KMS-11 (cell line): ENCODE results near the gene SLC2A2.

Experiments
- H2AFZ ChIP-seq: fragments of 200-600 bp; sonication (generic); 2 replicates; pipeline ENCODE4 v1.6.1; 2016; ENCODE audit warnings: antibody characterized with exemption, mixed run types, low read depth
- H3K27ac ChIP-seq: fragments of 200-600 bp; sonication (generic); 2 replicates; pipeline ENCODE4 v1.6.1; 2016; ENCODE audit warnings: mild to moderate bottlenecking, mixed run types
- H3K27me3 ChIP-seq: fragments of 200-600 bp; sonication (generic); 2 replicates; pipeline ENCODE4 v1.6.1; 2017; ENCODE audit warnings: mild to moderate bottlenecking, low read depth, mixed run types, moderate library complexity; ENCODE audit not compliant: insufficient read depth
- H3K36me3 ChIP-seq: fragments of 200-600 bp; sonication (generic); 2 replicates; pipeline ENCODE4 v1.6.1; 2017; ENCODE audit warnings: mild to moderate bottlenecking, mixed run types; ENCODE audit not compliant: insufficient read depth
- H3K4me1 ChIP-seq: fragments of 200-600 bp; sonication (generic); 2 replicates; pipeline ENCODE4 v1.6.1; 2016; ENCODE audit warnings: mild to moderate bottlenecking, low read depth, mixed run types; ENCODE audit not compliant: poor library complexity, severe bottlenecking
- H3K4me2 ChIP-seq: fragments of 200-600 bp; sonication (generic); 2 replicates; pipeline ENCODE4 v1.7.0; 2016; ENCODE audit warnings: mild to moderate bottlenecking, mixed run types
- H3K4me3 ChIP-seq: fragments of 200-600 bp; sonication (generic); IDR thresholded peaks from 2 replicates; pipeline ENCODE4 v1.6.1; 2017; ENCODE audit warnings: low read depth, low read length, mixed read lengths; ENCODE audit not compliant: insufficient read depth
- H3K79me2 ChIP-seq: fragments of 200-600 bp; sonication (generic); 2 replicates; pipeline ENCODE4 v1.6.1; 2016; ENCODE audit warnings: low read depth, mixed run types; ENCODE audit not compliant: insufficient read depth
- H3K9ac ChIP-seq: fragments of 200-600 bp; sonication (generic); 2 replicates; pipeline ENCODE4 v1.6.1; 2016; ENCODE audit warnings: mild to moderate bottlenecking, mixed run types
- H4K20me1 ChIP-seq: fragments of 200-600 bp; sonication (generic); 2 replicates; pipeline ENCODE4 v1.6.1; 2016; ENCODE audit warnings: mild to moderate bottlenecking, mixed run types; ENCODE audit not compliant: insufficient read depth
- CTCF ChIP-seq: fragments of 200-600 bp; sonication (generic); conservative IDR thresholded peaks from 2 replicates; pipeline ENCODE4 v1.6.1; 2017; ENCODE audit warnings: low read depth, mild to moderate bottlenecking, antibody characterized with exemption, low read length, moderate library complexity, mixed read lengths

The SLC2A2 gene

GRCh38 chr3:171011109-171011872 is 15.2 kb downstream of the SLC2A2 start:
- H3K4me1 ChIP-seq: no peaks in the 10 kb centered on the region
- no peaks in the 10 kb centered on the region for H4K20me1 ChIP-seq
- TF ChIP-seq CTCF: no peak
- no peak overlapping the region for H2AFZ ChIP-seq
- H3K27ac ChIP-seq: no peak overlapping the region
- no peak overlapping the region for H3K4me3 ChIP-seq
- no peaks in the 10 kb centered on the region for H3K79me2 ChIP-seq
- H3K36me3 ChIP-seq: no peaks in the 10 kb centered on the region
- no peak overlapping the region for H3K4me2 ChIP-seq
- no peak overlapping the region for H3K9ac ChIP-seq
- H3K27me3 ChIP-seq: no peaks in the 10 kb centered on the region

- Histone ChIP-seq H3K9ac (no peak overlapping the region), H3K79me2 (no peaks in the 10 kb centered on the region), H4K20me1 (no peaks in the 10 kb centered on the region), H3K4me1 (no peaks in the 10 kb centered on the region), H3K27ac (no peak overlapping the region), H2AFZ (no peak overlapping the region), H3K4me3 (no peak overlapping the region), H3K4me2 (no peak overlapping the region), H3K27me3 (no peaks in the 10 kb centered on the region), H3K36me3 (no peaks in the 10 kb centered on the region)
- TF ChIP-seq CTCF: no peak
Observed at GRCh38 chr3:171007316-171007715, 19.2 kb downstream of the SLC2A2 start.

GRCh38 chr3:171005648-171006047 is 20.9 kb downstream of the SLC2A2 start:
- Histone ChIP-seq H3K4me3 (no peak overlapping the region), H4K20me1 (no peaks in the 10 kb centered on the region), H3K27ac (no peak overlapping the region), H3K4me2 (no peak overlapping the region), H3K79me2 (no peaks in the 10 kb centered on the region), H3K9ac (no peak overlapping the region), H3K4me1 (no peaks in the 10 kb centered on the region), H3K27me3 (no peaks in the 10 kb centered on the region), H3K36me3 (no peaks in the 10 kb centered on the region), H2AFZ (no peak overlapping the region)
- no peak for TF ChIP-seq CTCF

GRCh38 chr3:171001957-171002694 is 24.4 kb downstream of the SLC2A2 start:
- no peak overlapping the region for H3K9ac ChIP-seq
- no peaks in the 10 kb centered on the region for H3K79me2 ChIP-seq
- no peak overlapping the region for H3K4me3 ChIP-seq
- no peak overlapping the region for H3K4me2 ChIP-seq
- H3K27me3 ChIP-seq: no peaks in the 10 kb centered on the region
- H3K36me3 ChIP-seq: no peaks in the 10 kb centered on the region
- H3K27ac ChIP-seq: no peak overlapping the region
- no peaks in the 10 kb centered on the region for H3K4me1 ChIP-seq
- H2AFZ ChIP-seq: no peak overlapping the region
- no peaks in the 10 kb centered on the region for H4K20me1 ChIP-seq
- TF ChIP-seq CTCF: no peak
